GM12892 (cell line): ENCODE data around the gene TAS1R3.

Experiments used
- DNase-seq: peaks from one replicate; pipeline ENCODE4 v3.0.0; 2011; ENCODE audit not compliant: insufficient read length
- FAIRE-seq: peaks from 2 replicates; lab custom pipeline; 2011; peaks lifted over from hg19 to GRCh38; lab: Jason Lieb, UNC
- POLR2A ChIP-seq: IDR thresholded peaks from 2 replicates; pipeline ENCODE4 v1.6.1; 2011; ENCODE audit warnings: low read depth, low read length, control low read depth
- POLR2AphosphoS5 ChIP-seq: IDR thresholded peaks from 2 replicates; pipeline ENCODE4 v1.6.1; 2011; ENCODE audit warnings: low read depth, low read length, control low read depth
- TAF1 ChIP-seq: IDR thresholded peaks from 2 replicates; pipeline ENCODE4 v1.6.1; 2011; ENCODE audit warnings: low read depth, mild to moderate bottlenecking, control low read depth, low read length, borderline replicate concordance

TAS1R3 gene

GRCh38 chr1:1327291-1327690 lies 3.8 kb upstream of the TAS1R3 start:
- DNase-seq (no peak), FAIRE-seq (no peak)
- TF ChIP-seq TAF1 (no peak), POLR2AphosphoS5 (no peak), POLR2A (no peak)

DNA sequence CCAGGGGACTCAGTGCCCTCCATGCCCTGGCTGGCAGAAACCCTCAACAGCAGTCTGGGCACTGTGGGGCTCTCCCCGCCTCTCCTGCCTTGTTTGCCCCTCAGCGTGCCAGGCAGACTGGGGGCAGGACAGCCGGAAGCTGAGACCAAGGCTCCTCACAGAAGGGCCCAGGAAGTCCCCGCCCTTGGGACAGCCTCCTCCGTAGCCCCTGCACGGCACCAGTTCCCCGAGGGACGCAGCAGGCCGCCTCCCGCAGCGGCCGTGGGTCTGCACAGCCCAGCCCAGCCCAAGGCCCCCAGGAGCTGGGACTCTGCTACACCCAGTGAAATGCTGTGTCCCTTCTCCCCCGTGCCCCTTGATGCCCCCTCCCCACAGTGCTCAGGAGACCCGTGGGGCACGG lies 2.8 kb upstream of the TAS1R3 start:
- DNase-seq, result no peak
- FAIRE-seq, result no peak
- TF ChIP-seq TAF1 (no peak), POLR2A (no peak), POLR2AphosphoS5 (no peak)

GRCh38 chr1:1329304-1330210 lies 1.5 kb upstream of the TAS1R3 start:
- TF ChIP-seq POLR2AphosphoS5 (peak; percentile 73), POLR2A (no peak)
- no peak for DNase-seq
- FAIRE-seq, result peak; percentile 21

DNA sequence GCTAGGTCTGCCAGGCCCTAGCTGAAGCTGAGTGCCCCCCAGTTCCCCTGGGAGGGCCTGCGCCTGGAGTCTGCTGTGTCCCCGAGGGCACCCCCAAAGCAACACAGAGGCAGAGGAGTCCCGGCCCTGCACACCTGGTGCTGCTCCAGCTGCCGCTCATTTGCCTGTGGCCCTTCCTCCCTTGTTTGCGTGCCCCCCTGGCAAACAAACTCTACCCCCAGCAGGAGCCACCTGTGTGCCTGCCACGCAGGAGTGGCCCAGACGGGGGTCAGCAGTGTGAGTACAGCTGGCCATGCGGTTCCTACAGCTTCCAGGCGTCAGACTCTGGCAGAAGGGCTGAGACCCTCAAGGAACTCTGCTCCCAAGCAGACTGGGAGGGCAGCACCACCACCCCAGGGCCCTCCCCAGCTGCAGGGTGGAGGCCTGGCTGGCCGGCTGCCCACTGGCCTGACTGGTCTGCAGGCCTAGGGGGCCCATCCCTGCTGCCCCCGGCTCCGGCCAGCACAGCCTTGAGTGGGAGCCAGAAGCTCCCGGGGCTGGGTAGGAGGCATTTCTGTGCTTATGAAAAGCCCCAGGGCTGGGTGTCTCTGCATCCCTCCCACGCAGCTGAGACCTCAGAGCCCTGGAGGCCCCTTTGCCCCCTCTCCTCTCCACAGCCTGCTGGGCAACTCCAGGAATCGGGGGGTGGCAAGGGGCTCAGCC lies 563 bp upstream of the TAS1R3 start:
- no peak for DNase-seq
- TF ChIP-seq POLR2AphosphoS5 (no peak), POLR2A (no peak), TAF1 (no peak)
- no peak for FAIRE-seq

- no peak for DNase-seq
- TF ChIP-seq POLR2A (no peak), POLR2AphosphoS5 (no peak), TAF1 (no peak)
- FAIRE-seq, result no peak
Measured at GRCh38 chr1:1332031-1332755, 1.1 kb downstream of the TAS1R3 start.

DNA sequence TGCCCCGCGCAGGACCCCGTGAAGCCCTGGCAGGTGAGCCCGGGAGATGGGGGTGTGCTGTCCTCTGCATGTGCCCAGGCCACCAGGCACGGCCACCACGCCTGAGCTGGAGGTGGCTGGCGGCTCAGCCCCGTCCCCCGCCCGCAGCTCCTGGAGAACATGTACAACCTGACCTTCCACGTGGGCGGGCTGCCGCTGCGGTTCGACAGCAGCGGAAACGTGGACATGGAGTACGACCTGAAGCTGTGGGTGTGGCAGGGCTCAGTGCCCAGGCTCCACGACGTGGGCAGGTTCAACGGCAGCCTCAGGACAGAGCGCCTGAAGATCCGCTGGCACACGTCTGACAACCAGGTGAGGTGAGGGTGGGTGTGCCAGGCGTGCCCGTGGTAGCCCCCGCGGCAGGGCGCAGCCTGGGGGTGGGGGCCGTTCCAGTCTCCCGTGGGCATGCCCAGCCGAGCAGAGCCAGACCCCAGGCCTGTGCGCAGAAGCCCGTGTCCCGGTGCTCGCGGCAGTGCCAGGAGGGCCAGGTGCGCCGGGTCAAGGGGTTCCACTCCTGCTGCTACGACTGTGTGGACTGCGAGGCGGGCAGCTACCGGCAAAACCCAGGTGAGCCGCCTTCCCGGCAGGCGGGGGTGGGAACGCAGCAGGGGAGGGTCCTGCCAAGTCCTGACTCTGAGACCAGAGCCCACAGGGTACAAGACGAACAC lies 1.8 kb downstream of the TAS1R3 start:
- FAIRE-seq, result no peak
- no peak for DNase-seq
- TF ChIP-seq POLR2AphosphoS5, result no peak
- no peak for TF ChIP-seq POLR2A
- TF ChIP-seq TAF1, result no peak

DNA sequence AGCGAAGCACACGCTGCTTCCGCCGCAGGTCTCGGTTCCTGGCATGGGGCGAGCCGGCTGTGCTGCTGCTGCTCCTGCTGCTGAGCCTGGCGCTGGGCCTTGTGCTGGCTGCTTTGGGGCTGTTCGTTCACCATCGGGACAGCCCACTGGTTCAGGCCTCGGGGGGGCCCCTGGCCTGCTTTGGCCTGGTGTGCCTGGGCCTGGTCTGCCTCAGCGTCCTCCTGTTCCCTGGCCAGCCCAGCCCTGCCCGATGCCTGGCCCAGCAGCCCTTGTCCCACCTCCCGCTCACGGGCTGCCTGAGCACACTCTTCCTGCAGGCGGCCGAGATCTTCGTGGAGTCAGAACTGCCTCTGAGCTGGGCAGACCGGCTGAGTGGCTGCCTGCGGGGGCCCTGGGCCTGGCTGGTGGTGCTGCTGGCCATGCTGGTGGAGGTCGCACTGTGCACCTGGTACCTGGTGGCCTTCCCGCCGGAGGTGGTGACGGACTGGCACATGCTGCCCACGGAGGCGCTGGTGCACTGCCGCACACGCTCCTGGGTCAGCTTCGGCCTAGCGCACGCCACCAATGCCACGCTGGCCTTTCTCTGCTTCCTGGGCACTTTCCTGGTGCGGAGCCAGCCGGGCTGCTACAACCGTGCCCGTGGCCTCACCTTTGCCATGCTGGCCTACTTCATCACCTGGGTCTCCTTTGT lies 2.6 kb downstream of the TAS1R3 start:
- DNase-seq (no peak), FAIRE-seq (no peak)
- TF ChIP-seq TAF1, result no peak

DNA sequence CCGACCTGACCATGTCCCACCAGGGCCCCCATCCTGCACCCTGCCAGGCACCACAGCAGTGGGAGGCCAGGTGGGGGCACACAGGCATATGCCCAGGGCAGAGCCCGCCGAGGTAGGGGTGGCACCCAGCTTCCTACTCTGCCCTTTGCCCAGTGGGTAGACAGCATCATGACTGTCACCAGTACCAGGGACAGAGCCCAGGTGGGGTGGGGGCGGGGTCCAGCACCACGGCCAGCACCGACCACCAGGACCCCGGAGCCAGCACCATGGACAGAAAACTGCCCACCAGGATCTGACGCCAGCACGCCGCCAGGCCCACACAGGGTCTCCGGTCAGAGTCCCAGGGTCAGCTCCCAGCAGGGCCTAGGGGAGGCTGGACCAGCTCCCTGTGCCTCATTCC lies 3.8 kb downstream of the TAS1R3 start:
- FAIRE-seq (no peak), DNase-seq (no peak)
- TF ChIP-seq POLR2A (no peak), POLR2AphosphoS5 (no peak), TAF1 (no peak)

DNA sequence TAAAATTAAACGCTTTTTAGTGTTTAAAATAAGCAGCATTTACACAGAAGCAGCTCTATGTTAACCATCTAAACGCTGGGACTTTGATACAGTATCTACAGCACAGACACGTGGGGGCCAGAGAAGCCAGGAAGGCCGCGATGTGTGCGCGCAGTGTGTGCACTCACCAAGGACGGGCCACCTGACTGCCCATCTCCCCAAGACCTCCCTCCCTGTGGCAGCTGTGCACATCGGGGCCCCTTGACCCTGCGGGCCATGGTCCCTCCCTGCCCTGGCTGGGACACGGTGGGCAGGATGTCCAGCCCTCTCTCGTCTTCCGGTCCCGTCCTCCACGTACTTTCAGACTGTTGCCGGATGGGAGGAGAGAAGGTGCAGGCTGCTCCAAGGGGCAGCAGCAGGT lies 4.2 kb downstream of the TAS1R3 start:
- TF ChIP-seq POLR2AphosphoS5, result no peak
- no peak for TF ChIP-seq POLR2A
- no peak for TF ChIP-seq TAF1
- FAIRE-seq (no peak), DNase-seq (no peak)

- FAIRE-seq (no peak), DNase-seq (no peak)
- no peak for TF ChIP-seq POLR2A
- no peak for TF ChIP-seq TAF1
- no peak for TF ChIP-seq POLR2AphosphoS5
Measured at GRCh38 chr1:1335792-1336248, 4.7 kb downstream of the TAS1R3 start.

DNA sequence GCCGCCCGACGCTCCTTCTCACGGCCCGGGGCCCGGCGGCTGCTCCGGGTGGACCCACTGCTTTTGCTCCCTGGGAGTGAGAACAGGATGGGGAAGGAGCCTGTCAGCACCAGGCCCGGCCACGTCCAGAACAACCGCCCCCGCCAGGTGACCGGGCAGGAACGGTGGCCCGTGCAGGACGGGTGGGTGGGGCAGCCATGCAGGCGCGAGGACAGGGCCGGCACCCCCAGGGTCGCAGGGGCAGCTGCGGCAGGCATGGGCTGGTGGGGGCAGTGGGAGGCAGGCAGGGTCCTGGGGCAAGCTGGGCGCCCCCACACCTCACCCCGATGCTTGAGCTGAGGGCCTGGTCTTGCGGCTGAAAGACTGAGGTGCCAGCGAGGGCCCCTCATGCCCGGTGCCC lies 5.4 kb downstream of the TAS1R3 start:
- no peak for TF ChIP-seq TAF1
- no peak for TF ChIP-seq POLR2AphosphoS5
- no peak for TF ChIP-seq POLR2A
- FAIRE-seq (no peak), DNase-seq (no peak)
